ENCODE results near the gene ZNF414. TPM values are rescaled to one million over a fixed set of nuclear protein-coding genes. Genes with fewer than 3 reads are reported as not detected.

Gene ZNF414
- total and polyA plus RNA-seq, 9 of the 15 experiments (the other 6 are each of a cell fraction or from before 2014, with no cell fraction given): 0.03 to 27.2 (median 2.2) TPM; not detected in 2

DNA sequence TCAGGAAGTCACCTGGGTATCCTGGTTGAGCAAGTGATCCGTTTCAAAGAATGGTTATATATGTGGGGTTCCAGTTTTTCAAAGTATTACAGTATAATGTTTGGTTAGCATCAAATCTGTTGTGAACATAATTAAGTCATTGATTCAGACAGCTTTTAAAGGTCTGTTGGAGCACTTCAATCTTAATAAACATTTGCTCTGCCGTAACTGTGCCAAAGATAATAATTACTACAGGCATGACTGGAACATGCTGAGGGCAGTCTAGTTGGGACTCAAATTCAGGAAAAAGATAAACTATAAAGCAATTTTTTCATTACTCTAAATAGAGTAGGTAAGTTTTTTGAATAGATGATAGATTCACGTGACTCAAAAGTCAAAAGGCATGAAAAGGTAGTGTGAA lies 45.8 kb downstream of the ZNF414 start:
- H3K36me3 ChIP-seq (ENCODE audit: control insufficient read depth, insufficient read depth, low read length): peaks cover 99% of the 10 kb centered on the region
- no peaks in the 10 kb centered on the region for H3K27me3 ChIP-seq (ENCODE audit: control insufficient read depth in 2 of 2, insufficient read depth in 2 of 2, low read length in 2 of 2)
- intact Hi-C loops (cut with micrococcal nuclease) (no loop called here), in situ Hi-C loops (cut with MboI) (no loop called here)
- H3K27ac ChIP-seq (ENCODE audit: extremely low read depth, low read depth, low read length): no peak overlapping the region
- POLR2A ChIA-PET: interaction anchor here (1.2 kb wide), 1 partner anchor 14 kb away, joined by 5 read pairs; no protein-coding TSS in a partner anchor
- no peak for DNase-seq (ENCODE audit: extremely low read depth in 1 of 4, low spot score in 3 of 4)
- CTCF ChIA-PET (ENCODE audit: low intra/inter-chr PET ratio): no interaction called here
- no peaks in the 10 kb centered on the region for H3K4me1 ChIP-seq (replicated peaks in 1 of 2; ENCODE audit: control insufficient read depth in 2 of 2, insufficient read depth in 2 of 2, low read length in 2 of 2)
- FAIRE-seq: no peak
- H3K4me3 ChIP-seq: no peak overlapping the region
- peaks cover 40% of the 10 kb centered on the region for H3K79me2 ChIP-seq (ENCODE audit: control insufficient read depth, insufficient read depth, low read length)
- no peak overlapping the region for H3K9ac ChIP-seq (ENCODE audit: insufficient read depth in 1 of 2, low read depth in 2 of 2, low read length in 2 of 2)
- no TSS peak for BruUV-seq (replicated peaks)
- no peak for ATAC-seq
- WGBS (ENCODE audit: insufficient coverage, low coverage, missing lambda C conversion rate): 96% methylated on average over 3 of the region's 3 CpGs
- TF ChIP-seq, protein P1, sequence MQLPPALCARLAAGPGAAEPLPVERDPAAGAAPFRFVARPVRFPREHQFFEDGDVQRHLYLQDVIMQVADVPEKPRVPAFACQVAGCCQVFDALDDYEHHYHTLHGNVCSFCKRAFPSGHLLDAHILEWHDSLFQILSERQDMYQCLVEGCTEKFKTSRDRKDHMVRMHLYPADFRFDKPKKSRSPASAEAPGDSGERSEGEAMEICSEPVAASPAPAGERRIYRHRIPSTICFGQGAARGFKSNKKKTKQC (CRISPR knock-in tag; IDR thresholded peaks at IDR 0.05): no peak
- TF ChIP-seq MXD1 (CRISPR knock-in tag; IDR thresholded peaks at IDR 0.05; ENCODE audit: borderline replicate concordance, poor library complexity, severe bottlenecking) (no peak), PCBP1 (IDR thresholded peaks at IDR 0.05; ENCODE audit: low read depth, low read length, poor library complexity, severe bottlenecking) (no peak), ZNF184 (CRISPR knock-in tag; IDR thresholded peaks at IDR 0.05) (no peak), SMARCC2 (IDR thresholded peaks at IDR 0.05; ENCODE audit: low read depth) (no peak), NR1H2 (CRISPR knock-in tag; IDR thresholded peaks at IDR 0.05) (no peak), ZNF41 (CRISPR knock-in tag; conservative IDR thresholded peaks at IDR 0.05) (no peak), SIN3B (IDR thresholded peaks at IDR 0.05; ENCODE audit: low read depth) (no peak), RHOXF2B (CRISPR knock-in tag; conservative IDR thresholded peaks at IDR 0.05) (no peak), ZNF12 (CRISPR knock-in tag; IDR thresholded peaks at IDR 0.05) (no peak)
- TF ChIP-seq, protein P2, sequence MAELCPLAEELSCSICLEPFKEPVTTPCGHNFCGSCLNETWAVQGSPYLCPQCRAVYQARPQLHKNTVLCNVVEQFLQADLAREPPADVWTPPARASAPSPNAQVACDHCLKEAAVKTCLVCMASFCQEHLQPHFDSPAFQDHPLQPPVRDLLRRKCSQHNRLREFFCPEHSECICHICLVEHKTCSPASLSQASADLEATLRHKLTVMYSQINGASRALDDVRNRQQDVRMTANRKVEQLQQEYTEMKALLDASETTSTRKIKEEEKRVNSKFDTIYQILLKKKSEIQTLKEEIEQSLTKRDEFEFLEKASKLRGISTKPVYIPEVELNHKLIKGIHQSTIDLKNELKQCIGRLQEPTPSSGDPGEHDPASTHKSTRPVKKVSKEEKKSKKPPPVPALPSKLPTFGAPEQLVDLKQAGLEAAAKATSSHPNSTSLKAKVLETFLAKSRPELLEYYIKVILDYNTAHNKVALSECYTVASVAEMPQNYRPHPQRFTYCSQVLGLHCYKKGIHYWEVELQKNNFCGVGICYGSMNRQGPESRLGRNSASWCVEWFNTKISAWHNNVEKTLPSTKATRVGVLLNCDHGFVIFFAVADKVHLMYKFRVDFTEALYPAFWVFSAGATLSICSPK (IDR thresholded peaks at IDR 0.05; ENCODE audit: borderline replicate concordance): no peak
- TF ChIP-seq, protein P3, sequence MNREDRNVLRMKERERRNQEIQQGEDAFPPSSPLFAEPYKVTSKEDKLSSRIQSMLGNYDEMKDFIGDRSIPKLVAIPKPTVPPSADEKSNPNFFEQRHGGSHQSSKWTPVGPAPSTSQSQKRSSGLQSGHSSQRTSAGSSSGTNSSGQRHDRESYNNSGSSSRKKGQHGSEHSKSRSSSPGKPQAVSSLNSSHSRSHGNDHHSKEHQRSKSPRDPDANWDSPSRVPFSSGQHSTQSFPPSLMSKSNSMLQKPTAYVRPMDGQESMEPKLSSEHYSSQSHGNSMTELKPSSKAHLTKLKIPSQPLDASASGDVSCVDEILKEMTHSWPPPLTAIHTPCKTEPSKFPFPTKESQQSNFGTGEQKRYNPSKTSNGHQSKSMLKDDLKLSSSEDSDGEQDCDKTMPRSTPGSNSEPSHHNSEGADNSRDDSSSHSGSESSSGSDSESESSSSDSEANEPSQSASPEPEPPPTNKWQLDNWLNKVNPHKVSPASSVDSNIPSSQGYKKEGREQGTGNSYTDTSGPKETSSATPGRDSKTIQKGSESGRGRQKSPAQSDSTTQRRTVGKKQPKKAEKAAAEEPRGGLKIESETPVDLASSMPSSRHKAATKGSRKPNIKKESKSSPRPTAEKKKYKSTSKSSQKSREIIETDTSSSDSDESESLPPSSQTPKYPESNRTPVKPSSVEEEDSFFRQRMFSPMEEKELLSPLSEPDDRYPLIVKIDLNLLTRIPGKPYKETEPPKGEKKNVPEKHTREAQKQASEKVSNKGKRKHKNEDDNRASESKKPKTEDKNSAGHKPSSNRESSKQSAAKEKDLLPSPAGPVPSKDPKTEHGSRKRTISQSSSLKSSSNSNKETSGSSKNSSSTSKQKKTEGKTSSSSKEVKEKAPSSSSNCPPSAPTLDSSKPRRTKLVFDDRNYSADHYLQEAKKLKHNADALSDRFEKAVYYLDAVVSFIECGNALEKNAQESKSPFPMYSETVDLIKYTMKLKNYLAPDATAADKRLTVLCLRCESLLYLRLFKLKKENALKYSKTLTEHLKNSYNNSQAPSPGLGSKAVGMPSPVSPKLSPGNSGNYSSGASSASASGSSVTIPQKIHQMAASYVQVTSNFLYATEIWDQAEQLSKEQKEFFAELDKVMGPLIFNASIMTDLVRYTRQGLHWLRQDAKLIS (CRISPR knock-in tag; IDR thresholded peaks at IDR 0.05): no peak
- H2AFZ ChIP-seq (ENCODE audit: low read depth, low read length): no peak overlapping the region
- H3K9me3 ChIP-seq (replicated peaks; ENCODE audit: control insufficient read depth, insufficient read depth, low read depth, low read length): no peaks in the 10 kb centered on the region
- no peaks in the 10 kb centered on the region; the same call in none of the 2 replicates for H4K20me1 ChIP-seq (replicated peaks; ENCODE audit: control insufficient read depth, insufficient read depth, low read length)
- H3K4me2 ChIP-seq (ENCODE audit: insufficient read depth, low read length): no peak overlapping the region
- H3K9me1 ChIP-seq (ENCODE audit: control insufficient read depth, insufficient read depth, low read length): no peaks in the 10 kb centered on the region

All from K562 (cell line).